Fibroblast of peridontal ligament (primary cell): ENCODE data around the gene RPS16.
"Not testable (repeated sequence)": the region's sequence is repeated elsewhere in the genome, so short reads cannot be mapped to it uniquely, and the experiment has no call there.

Experiments used
- DNase-seq: peaks from one replicate; pipeline ENCODE4 v3.0.0-alpha.2; 2010; ENCODE audit errors: extremely low read depth

RPS16 gene

DNA sequence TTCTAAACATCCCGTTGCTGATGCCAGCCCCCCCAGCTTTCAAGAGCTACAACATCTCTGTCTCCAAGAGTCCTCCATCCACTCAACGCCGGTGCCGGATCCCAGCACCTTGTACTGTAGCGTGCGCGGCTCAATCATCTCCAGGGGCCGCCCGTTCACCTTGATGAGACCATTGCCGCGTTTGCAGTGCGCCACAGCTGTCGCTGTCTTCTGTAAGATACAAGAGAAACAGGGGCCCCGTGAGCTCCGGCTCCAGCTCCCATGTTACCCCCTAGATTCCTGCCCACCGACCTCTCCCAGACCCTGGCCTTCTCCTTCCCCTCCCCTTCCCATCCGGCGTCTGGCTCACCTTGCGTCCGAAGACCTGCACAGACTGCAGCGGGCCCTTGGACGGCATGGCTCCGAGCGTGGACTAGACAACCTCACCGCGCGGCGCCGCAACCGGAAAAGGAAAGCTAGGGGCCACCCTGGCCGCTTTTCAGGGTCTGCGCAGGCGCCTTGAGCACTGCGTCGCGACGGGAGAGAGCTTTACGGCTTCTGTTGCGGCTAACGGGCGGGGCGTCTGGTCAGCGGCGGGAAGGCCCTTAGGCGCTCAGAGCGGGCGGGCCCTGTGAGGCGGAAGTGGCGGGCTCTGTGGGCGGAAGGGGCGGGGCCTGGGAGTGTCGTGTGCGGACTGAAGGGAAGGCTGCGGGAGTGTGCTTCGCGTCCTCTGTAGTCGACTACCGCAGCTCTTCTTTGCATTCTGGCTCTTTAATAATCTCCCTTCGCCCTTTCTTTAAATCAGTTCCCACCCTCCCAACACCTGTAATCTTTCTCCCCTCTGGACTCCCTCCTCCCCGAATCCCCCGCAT is at the start of gene RPS16:
RPS16 (minus strand) TSS at position 451 of the 851 bp plus-strand sequence; CDS start at position 397, 54 bp downstream.
- peak; percentile 95 for DNase-seq

DNA sequence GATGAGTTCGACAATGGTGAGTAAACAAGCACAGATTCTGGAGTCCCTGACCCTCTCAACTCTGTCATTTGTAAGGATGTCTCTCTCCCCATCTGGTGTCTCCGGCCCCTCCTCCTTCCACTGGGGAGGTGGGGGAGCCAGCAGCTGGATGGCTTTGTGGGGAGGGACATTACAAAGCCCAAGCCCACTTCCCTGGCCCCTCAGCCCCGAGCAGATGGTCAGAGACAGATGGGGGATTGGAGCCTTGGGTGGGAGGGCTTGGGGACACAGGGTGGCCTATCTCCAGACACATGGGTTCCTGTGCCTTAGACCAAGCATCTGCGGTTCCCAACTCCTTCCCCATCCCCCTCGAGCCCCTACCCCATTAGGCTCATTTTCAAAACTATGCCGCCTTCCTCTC is 47.4 kb upstream of the RPS16 start:
- DNase-seq = no peak

DNA sequence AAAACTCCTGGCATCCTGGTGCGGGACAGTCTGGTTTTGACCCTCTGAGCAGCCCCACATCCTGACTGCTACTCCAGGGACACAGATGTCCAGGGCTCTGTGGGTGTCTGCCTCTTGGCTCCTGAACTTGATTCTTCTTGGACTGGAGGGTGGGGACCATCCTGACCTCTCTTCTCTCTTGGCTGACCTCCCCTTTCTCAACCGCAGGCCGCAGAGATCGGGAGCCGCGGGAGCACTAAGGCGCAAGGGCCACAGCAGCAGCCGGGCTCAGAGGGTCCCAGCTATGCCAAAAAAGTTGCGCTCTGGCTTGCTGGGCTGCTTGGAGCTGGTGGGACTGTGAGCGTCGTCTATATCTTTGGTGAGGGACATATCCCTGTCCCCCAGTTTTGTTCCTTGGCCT is 45.9 kb upstream of the RPS16 start:
- no peak for DNase-seq

DNA sequence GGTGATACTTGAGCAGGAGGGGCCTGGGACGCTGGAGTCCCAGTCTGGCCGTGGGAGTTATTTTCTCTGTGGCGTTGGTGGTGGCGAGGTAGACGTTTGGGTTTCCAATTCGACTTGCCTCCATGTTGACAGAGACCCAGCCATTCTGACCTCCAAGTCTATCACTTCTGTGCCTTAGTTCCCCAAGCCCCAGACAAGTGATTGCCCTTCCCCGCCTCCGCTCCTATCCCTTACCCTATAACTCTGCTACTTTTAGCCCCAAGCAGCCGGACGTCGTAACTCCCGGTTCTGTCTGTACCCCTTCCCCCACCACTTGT is 45.4 kb upstream of the RPS16 start:
- no peak for DNase-seq

DNA sequence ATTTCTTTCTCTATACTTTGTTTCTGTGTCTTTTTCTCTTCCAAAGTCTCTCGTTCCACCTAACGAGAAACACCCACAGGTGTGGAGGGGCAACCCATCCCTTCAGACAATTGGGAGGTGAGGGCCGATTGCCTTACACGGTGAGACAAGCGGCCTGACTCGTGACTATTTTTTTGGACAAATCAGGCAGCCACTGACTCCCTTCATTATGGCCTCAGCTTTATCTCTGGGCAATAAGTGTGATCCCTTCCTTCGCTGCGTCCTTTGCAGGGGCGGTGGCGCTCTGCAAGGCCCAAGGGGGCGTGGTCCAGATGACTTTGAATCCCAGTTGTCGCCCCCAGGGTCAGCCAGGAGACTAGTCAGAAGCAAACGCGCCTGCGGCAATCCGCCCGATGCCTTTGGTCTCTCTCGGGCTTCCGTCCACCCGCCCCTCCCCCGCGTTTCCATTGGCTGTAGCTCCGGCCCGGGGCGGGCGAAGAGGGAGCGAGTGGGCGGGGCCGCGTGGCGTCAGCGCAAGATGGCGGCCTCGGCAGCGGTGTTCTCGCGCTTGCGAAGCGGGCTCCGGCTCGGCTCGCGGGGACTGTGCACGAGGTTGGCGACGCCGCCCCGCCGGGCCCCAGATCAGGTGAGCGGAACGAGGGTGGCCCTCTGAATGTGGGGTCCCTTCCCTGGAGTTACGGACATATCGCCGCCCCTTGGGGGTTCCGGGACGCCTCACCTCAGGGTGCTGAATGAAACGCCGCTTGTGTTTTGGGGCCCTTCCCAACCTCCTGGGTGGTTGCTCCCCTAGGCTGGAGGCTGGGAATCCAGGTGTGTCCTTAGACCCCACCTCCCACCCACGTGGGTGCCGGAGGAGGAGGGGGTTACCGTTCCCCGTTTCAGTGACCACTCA is 44.8 kb upstream of the RPS16 start, which contains the start of gene TIMM50:
TIMM50 (plus strand) TSS at position 502 of the 892 bp plus-strand sequence; CDS start at position 518, 16 bp downstream.
- DNase-seq = peak; percentile 85

DNA sequence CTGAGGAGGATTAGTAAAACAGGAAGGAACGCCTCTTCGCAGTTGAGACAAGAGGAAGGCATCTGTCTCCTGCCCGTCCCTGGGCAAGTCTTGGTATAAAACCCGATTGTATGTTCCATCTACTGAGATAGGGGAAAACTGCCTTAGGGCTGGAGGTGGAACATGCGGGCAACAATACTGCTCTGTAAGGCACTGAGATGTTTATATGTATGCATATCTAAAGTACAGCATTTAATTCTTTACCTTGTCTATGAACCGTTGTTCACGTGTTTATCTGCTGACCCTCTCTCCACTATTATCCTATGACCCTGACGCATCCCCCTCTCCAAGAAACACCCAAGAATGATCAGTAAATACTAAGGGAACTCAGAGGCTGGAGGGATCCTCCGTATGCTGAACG is 44.2 kb upstream of the RPS16 start:
- DNase-seq = no peak

DNA sequence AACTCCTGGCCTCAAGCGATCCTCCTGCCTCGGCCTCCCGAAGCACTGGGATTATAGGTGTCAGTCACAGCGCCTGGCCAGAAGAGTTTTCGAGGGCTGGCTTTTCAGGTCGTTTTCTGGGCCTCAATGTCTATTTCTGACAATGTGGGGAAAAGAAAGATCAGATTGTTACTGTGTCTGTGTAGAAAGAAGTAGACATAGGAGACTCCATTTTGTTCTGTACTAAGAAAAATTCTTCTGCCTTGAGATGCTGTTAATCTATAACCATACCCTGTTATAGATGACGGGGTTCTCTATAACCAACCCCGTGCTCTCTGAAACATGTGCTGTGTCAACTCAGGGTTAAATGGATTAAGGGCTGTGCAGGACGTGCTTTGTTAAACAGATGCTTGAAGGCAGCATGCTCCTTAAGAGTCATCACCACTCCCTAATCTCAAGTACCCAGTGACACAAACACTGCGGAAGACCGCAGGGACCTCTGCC is 43.6 kb upstream of the RPS16 start:
- DNase-seq = not testable (repeated sequence)

DNA sequence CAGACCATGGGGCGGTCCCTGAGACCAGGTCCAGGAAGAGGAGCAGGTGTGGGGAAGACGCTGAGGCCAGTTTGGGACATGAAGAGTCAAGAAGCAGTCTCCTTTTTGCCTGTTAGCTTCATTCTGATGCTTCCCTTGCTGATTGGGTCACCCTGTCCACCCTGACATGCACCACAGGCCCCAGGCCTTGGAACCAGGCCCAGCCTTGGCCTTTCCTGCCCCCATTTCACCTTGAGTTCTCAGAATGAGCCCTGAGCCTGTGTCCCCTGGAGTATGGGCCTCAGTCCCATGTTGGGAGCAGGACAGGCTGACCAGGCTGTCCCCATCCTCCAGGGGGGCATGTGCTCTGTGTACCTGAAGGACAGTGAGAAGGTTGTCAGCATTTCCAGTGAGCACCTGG is 40.0 kb upstream of the RPS16 start:
- no peak for DNase-seq

DNA sequence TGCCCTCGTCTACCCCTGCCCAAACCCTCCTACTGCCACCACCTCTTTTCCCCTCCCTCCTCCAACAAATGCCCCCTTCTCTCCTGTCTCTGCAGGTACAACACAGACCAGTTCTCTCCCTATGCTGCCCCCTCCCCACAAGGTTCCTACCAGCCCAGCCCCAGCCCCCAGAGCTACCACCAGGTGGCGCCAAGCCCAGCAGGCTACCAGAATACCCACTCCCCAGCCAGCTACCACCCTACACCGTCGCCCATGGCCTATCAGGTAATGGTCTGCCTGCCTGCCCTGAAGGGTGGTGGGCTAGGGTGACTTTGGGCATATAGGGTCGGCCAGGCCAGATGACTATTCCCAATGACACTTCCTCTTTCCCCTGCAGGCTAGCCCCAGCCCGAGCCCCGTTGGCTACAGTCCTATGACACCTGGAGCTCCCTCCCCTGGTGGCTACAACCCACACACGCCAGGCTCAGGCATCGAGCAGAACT is 38.4 kb upstream of the RPS16 start:
- peak; percentile 23 for DNase-seq

DNA sequence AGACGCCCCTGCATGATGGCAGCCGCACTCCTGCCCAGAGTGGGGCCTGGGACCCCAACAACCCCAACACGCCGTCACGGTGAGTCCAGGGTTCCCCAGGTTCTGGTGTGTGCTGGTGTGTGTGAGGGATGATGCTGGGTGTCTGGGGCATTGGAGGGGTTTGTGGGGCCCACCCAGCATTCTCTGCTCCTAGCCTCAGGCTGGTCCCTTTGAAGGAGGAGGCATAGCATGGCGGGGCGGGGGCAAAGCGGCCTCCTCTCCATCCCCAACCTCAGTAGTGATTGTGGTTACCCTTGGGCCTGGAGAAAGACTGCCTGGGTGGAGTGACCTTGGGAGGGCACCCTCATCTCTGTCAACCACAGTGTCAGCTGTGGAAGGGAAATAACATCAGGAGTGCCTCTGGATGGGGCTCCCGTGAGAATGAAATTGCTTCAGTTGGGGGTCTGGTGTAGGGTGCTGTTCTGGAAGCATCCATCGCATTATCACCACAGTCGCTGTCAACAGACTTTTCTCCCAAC is 37.8 kb upstream of the RPS16 start:
- no peak for DNase-seq

DNA sequence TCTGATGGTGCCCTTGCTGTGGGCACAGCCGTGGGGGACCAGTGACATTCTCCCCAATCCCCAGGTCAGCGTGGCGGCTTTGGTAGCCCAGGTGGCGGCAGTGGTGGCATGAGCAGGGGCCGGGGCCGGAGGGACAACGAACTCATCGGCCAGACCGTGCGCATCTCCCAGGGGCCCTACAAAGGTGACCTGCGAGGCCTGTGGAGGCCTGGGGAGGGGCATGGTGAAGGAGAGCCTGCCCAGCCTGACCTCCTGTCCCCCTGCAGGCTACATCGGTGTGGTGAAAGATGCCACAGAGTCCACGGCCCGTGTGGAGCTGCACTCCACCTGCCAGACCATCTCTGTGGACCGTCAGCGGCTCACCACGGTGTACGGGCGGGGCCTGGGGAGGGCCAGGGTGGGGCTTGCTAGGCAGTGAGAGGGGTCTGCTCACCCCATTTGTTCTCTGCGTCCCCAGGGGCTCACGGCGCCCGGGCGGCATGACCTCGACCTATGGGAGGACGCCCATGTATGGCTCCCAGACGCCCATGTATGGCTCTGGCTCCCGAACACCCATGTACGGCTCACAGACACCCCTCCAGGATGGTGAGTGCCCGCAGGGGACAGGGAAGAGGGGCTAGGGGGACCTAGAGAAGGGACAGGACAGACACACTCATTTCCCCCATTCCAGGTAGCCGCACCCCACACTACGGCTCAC is 37.1 kb upstream of the RPS16 start:
- DNase-seq = no peak

DNA sequence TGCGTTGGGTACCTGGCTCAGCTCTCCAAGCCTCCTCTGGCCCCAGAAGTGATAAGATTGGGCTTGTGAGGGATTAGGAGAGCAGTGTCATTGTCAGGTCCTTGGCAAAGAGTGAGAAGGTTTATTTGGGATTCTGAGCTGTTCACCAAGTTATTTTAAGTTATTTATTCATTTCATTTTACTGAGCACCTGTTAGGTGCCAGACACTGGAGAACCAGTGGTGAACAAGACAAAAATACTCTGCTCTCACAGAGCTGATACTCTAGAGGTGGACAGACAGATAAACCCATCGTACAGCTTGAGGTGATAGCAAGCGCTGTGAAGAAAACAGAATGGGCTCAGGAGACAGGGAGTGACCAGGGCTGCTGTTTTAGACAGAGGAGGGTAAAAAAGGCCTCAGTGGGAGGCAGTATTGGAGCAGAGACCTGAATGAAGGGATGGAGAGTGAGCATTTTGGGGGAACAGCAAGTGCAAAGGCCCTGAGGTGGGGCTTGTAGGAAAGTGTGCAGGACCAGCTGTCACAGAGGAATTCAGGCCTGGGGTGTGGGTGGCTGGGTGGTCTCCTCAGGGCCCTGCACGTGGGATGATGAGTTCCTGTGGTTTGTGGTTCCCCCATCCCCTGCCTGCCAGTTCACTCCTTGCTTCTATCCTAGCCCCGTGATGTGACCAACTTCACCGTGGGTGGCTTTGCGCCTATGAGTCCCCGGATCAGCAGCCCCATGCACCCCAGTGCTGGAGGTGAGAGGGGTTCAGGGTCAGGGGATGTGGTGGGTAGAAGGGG is 36.2 kb upstream of the RPS16 start:
- no peak for DNase-seq

DNA sequence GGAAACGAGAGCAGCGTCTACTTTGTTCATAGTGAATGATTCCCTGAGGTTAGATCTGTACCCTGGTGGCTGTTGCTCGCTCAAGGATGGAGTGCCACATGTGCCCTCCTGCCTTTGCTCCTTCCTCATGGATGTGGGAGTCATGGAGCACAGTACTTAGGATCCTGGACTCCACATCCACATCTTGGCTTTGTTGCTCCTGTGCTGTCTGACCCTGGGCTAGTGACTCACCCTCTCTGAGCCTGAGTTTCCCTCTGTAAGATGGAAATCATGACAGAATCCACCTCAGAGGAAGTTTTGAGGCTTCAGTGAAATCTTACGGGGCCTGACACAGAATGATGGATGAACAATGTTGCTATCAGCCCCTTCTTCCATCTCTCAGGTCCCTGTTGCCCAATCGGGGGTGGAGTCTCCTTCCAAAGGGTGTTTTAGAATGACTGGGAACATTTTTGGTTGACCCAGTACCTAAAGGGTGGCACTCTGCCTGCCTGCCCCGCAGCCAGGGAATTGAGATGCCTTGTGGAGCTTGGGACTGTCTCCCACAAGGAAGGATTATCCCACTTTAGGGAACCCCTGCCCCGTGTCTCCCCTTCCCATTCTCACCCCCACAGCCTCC is 35.1 kb upstream of the RPS16 start:
- no peak for DNase-seq

DNA sequence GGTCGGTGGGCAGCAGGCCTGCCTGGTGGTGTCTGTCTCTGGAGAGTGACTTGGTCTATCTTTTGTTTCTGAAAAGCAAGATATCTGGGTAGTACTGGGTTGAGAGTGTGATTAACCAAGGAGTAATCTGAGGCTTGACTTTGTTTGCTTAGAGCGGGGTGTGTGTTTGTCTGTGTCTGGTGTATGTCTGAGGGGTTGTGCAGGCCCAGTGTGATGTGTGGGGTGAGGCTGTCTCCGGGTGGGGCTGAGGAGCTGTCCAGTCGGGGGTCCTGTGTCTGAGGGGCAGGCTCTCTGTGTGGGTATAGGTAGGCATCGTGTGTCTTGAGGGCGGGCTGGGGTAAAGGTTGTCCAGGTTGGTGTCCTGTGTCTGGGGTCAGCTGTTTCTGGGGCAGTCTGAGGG is 33.8 kb upstream of the RPS16 start:
- DNase-seq = no peak

DNA sequence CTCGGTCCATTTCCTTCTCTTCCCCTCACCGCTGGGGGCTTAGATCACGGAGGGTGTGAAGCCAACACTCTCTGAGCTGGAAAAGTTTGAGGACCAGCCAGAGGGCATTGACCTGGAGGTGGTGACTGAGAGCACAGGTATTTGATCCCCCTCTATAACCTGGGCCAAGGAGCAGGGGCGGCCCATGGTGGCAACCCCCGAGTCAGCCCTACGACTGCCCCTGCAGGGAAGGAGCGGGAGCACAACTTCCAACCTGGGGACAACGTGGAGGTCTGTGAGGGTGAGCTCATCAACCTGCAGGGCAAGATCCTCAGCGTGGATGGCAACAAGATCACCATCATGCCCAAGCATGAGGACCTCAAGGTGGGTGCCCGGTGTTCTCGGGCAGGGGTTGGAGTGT is 33.3 kb upstream of the RPS16 start:
- no peak for DNase-seq

DNA sequence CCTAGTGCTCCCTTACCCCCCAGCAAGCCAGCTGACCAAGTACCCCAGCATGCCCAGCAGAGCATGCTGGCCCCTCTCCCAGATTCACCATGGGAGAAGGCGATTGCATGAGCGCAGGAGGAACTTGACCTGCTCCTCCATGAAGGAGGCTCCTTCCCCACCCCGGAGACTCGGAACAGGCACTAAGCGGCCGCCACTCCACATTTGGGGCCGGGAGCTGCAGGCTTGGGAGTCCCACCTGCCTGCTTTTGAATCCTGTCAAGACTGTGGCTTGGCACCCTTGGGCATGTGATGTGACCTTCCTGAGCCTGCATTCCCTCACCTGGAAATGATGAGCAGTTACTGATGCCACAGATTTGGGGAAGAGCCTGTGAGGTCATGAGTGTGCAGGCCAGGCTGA is 32.2 kb upstream of the RPS16 start:
- DNase-seq = no peak

DNA sequence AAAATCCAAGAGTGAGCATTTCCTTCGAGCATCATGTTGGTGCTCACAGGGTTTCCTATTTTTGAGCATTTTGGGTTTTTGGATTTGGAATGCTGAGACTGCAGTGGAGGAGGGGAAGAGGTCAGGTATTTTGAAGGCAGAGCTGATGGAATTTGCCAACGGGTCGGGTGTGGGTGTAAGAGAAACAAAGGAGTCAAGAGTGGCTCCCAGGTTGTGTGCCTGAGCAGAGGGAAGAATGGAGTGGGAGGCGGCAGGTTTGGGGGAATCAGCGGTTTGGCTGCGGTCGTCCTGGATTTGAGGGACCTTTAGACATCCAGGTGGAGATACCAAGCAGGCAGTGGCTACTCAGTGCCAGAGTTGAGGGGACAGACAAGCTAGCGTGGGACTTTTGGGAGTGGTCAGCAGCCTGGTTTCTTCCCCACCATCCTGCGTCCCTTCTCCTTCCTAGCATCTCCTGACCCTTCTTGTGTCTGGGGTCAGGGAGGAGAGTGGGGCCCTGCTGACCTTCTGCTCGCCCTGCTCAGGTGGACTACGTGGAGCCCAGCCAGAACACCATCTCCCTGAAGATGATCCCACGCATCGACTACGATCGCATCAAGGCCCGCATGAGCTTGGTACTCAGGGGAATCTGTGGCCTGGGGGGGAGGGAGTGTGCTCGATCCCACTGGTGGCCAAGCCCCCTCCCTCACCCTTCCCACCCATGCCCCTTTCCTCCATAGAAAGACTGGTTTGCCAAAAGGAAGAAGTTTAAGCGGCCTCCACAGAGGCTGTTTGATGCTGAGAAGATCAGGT is 30.4 kb upstream of the RPS16 start:
- DNase-seq = no peak

DNA sequence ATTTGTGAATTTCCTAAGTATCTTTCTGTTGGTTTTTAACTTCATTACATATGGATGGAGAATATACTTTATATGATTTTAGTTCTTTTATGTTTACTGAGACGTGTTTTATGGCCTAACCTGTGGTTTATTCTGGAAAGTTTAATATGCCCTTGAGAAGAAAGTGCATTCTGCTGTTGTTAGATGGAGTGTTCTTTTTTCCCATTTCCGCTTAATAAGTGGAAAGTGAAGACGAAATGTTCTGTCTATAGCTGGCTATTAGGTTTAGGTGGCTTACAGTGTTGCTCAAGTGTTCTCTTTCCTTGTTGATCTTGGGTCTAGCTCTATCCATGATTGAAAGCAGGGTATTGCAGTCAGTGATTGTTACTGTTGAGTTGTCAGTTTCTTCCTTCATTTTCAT is 27.7 kb upstream of the RPS16 start:
- DNase-seq = no peak

DNA sequence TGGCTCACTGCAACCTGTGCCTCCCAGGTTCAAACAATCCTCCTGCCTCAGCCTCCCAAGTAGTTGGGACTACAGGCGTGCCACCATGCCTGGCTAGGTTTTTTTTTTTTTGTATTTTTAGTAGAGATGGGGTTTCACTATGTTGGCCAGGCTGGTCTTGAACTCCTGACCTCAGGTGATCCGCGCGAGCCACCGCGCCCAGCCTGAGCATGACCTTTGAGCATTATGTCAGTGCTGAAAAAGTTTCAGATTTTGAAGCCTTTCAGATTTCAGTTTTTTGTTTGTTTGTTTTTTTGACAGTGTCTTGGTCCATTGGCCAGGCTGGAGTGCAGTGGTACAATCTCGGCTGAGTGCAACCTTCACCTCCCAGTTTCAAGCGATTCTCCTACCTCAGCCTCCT is 15.5 kb upstream of the RPS16 start:
- not testable (repeated sequence) for DNase-seq
